Measurements from ENCODE around the gene PF4V1.
A peak's percentile ranks its signal among the peaks of the same experiment; 100 is the strongest.

Gene PF4V1

DNA sequence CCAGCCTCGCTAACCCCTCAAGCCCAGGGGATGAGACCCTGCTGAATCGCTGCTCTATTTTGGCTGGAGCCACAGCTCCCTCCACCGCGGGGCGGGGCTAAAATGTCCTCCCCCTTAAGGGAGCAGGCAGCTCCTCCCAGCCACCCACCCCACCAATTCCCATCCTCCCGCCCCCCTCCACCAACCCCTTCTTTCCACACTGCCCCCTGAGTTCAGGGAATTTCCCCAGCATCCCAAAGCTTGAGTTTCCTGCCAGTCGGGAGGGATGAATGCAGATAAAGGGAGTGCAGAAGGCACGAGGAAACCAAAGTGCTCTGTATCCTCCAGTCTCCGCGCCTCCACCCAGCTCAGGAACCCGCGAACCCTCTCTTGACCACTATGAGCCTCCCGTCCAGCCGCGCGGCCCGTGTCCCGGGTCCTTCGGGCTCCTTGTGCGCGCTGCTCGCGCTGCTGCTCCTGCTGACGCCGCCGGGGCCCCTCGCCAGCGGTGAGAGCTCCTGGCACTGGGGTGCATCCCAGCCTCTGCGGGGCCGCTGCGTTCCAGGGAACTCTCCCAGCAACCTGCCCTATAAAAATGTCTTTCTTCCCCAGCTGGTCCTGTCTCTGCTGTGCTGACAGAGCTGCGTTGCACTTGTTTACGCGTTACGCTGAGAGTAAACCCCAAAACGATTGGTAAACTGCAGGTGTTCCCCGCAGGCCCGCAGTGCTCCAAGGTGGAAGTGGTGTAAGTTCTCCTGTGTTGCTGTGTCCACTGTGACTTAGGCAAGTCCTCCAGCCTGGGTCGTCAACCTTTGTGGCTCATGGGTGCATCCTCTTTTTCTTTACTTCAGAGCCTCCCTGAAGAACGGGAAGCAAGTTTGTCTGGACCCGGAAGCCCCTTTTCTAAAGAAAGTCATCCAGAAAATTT, 16.5 kb upstream of the PF4V1 start, which contains the start of gene CXCL6:
Gene CXCL6 (plus strand): TSS at position 306 of the 907 bp plus-strand sequence. CDS start 73 bp downstream, at position 379.
- DNase-seq (ENCODE audit: insufficient read length, low spot score) (no peak), FAIRE-seq (no peak)
- TF ChIP-seq POLR2A (IDR thresholded peaks at IDR 0.05; ENCODE audit: low read depth, low read length): no peak

DNA sequence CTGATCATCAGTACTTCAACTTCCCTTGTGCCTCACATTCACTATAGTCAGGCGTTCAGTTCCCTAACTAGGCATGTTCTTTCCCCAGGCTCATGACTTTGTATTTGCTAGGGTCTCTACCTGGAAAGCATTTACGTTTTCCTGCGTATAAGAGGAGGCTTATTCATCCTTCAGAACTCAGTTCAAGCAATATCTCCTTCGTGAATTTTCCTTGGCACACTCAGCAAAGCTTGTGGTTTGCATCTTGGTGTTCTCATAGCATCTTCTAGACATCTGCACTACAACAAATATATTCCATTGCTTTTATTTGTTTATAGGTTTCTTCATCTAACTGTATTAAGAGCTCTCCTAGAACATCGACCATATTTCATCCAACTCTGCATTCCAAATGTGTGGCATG, 14.0 kb upstream of the PF4V1 start:
- DNase-seq (ENCODE audit: insufficient read length, low spot score) (no peak), FAIRE-seq (no peak)
- TF ChIP-seq POLR2A (IDR thresholded peaks at IDR 0.05; ENCODE audit: low read depth, low read length): no peak

DNA sequence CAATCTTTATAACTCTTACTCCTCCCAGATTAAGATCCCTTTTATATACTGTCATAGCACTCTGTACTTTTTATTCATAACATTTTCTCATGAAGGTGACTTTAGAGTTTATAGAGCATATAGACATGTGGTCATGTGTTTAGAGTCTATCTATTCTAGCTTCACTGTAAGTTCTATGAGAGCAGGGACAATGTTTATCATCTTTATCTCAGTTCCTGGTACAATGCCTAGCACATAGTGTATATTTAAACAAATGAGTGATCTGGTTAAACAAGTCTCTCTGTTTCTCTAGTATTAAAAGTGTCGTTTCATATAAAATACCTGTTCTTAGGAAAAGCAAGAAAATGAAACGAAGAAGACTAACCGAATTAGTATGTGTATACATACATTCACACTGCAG, 13.4 kb upstream of the PF4V1 start:
- no peak for FAIRE-seq
- no peak for DNase-seq (ENCODE audit: insufficient read length, low spot score)
- TF ChIP-seq POLR2A (IDR thresholded peaks at IDR 0.05; ENCODE audit: low read depth, low read length): no peak

DNA sequence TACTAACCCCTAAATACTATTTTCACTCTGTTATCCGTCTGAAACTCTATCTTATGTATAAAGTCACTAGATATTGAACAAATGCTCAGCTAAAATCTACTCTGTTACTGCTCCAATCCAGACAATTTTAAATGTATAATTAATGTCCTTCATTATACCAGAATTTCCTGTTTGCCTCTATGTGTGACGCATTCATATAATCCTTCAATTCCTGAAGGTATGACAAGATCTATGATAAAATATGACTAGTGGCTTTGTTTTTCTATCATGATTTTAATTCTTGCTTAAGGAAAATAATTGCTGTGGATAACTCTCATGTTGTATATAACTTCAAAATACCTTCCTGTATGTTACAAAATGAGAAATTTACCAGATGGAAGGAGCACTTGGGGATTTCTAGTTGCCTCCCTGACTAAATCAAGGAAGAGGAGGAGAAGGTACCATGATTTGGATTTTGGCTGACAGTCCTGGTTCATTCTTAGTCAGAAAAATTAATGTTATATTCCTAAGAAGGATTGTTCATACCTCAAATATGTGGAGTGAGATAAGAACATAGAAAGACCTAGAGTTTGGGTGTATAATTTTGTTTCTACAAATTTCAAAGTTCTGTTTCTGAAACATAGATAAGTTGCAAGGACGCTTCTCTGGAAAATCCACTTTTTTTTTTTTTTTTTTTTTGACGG, 11.7 kb upstream of the PF4V1 start:
- FAIRE-seq (no peak), DNase-seq (ENCODE audit: insufficient read length, low spot score) (no peak)
- TF ChIP-seq POLR2A (IDR thresholded peaks at IDR 0.05; ENCODE audit: low read depth, low read length): no peak

DNA sequence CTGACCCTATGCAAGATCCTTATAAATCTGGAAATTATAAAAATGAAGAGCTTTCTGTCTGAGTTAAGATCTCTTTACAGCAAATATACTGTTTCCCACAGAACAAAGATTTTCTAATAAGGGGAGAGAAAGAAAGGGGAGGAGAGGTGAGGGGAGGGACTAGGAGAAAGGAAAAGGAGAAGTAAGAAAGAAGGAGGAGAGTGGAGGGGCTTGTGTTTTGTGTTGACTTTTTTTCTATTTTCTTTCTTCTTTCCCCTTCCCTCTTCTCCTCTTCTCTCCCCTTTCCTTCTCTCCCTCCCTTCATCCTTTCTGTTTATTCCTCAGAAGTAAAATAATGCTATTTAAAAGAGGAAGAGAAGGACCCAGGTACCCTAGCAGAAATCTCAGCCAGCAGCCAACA, 10.4 kb upstream of the PF4V1 start:
- DNase-seq (ENCODE audit: insufficient read length, low spot score) (no peak), FAIRE-seq (no peak)
- TF ChIP-seq POLR2A (IDR thresholded peaks at IDR 0.05; ENCODE audit: low read depth, low read length): no peak

DNA sequence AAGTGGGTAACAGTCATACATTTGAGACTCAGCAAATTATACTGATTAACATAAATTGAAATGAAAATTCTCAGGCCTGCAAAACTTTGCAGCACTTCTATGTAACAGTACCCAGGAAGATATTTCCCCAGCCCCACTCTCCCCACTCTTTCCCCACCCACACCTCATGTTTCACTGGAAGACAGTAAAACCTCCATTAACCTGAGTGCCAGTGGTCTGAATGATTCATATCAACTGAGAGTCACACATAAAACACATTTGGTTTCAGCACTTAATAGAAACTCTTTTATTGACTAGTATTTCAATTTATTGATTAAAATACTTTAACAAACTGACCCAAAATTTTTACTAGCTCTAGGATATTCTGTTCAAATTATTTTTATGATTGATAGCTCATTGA, 9.7 kb upstream of the PF4V1 start:
- no peak for TF ChIP-seq POLR2A (IDR thresholded peaks at IDR 0.05; ENCODE audit: low read depth, low read length)
- FAIRE-seq: no peak
- DNase-seq (ENCODE audit: insufficient read length, low spot score): no peak

DNA sequence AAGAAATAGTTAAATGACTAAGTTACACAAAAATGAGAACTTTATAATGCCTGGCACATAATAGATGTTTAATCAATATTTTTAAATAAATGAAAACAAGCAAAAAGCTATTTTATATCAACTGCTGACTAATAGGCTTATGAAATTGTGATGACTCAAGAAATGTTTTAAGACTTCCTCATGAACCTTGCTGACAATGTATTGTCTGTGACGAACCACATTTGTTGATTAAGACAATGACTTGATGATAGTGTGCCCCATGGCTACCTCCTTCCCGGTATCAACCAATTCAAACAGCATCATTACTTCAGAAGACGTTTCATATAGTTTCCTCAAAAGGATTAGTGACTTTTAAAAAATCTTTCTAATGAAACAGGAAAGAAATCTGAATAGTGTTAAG, 8.8 kb upstream of the PF4V1 start:
- TF ChIP-seq POLR2A (IDR thresholded peaks at IDR 0.05; ENCODE audit: low read depth, low read length): no peak
- DNase-seq (ENCODE audit: insufficient read length, low spot score): no peak
- FAIRE-seq: peak; percentile 86

DNA sequence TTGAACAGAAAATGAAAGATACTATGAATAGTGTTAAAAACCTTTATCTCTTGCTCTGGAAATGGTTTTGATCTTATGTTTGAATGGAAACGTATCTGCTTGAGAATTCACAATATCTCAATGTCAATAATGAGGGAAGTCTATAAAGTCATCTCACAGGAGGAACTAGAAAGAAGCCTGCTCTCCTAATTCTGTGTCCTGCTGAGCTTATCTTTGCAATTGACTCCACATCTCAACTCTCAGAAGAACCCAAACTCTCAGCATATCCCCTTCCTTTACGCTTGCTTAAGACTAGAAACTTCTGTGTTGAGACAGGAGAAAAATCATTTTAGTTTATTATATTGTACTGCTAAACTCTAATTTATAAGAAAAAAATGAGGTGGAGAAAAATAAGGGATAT, 8.3 kb upstream of the PF4V1 start:
- no peak for FAIRE-seq

DNA sequence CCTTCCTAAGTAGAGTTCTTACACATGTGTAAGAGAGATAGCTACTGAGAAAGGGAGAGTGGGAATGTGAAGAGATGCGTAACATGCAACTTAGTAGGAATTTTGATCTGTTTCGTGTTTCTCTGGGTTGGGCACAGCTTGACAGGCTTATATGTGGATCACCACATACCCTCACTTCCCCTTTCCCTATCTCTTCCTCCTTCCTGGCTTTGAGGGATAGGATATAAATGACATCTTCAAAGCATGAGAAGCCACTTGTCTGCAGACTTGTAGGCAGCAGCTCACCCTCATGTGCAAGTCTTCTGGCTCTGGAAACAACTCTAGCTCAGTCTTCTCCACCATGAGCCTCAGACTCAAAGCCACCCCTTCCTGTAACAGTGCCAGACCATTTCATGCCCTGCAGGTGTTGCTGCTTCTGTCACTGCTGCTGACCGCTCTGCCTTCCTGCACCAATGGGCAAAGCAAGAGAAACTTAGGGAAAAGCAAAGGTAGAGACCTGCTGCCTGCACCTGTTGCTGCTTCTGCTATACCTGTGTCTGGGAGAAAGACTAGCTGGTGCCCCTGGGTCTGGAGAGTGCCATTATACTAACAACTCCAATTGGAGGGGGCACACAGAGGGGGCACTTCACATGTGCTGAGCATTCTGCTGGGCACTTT, 5.4 kb upstream of the PF4V1 start:
- TF ChIP-seq POLR2A (IDR thresholded peaks at IDR 0.05; ENCODE audit: low read depth, low read length): no peak
- FAIRE-seq (no peak), DNase-seq (ENCODE audit: insufficient read length, low spot score) (no peak)

More for the DNA sequence above, 8.3 kb upstream of the PF4V1 start:
- TF ChIP-seq POLR2A (IDR thresholded peaks at IDR 0.05; ENCODE audit: low read depth, low read length): no peak
- no peak for DNase-seq (ENCODE audit: insufficient read length, low spot score)

DNA sequence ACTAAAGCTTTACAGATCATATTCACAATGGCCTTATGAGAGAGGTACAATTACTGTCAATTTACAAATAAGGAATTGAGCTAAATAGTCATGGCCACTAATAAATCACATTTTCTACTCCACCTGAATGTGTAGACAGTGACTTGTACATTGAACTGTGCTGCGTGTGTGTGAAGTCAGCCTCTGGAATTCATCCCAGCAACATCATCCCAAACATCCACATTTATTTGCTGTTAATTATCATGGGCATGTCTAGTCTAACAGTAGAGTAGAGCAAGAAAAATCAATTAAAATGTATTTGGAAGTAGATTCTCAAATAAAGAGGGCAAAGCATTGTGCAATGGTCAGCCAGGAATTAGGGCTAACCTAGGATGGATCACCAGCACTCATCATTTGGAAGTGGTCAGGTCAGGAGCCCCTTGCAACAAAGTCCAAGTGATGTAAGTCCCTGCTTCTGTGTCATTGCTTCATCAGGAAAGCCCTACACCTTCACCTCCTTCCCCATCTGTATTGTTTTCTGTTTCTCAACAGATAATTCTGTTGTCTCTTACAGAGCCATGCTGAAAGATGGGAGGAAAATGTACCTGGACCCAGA, 4.8 kb upstream of the PF4V1 start:
- TF ChIP-seq POLR2A (IDR thresholded peaks at IDR 0.05; ENCODE audit: low read depth, low read length): no peak

DNA sequence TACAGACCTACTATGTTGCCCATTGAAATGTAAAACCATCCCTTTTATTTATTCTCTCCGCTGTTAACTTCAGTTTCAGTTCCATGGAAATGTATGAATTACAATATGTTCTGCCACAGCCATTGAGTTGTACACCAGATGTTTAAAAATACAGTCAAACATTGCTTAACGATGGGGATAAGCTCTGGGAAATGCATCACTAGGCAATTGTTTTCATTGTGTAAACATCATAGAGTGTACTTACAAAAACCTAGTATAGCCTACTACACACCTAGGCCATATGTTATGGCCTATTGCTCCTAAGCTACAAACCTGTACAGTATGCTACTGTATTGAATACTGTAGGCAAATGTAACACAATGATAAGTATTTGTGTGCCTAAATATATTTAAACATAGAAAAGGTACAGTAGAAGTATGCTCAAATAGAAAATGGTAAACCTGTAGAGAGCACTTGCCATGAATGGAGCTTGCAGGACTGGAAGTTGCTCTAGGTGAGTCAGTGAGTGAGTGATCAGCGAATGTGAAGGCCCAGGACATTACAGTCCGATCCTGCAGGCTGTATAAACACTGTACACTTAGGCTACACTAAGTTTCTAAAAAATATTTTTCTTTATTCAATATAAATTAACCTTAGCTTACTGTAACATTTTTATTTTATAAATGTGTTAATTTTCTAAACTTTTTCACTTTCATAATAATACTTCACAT, 2.7 kb upstream of the PF4V1 start:
- TF ChIP-seq POLR2A (IDR thresholded peaks at IDR 0.05; ENCODE audit: low read depth, low read length): no peak
- FAIRE-seq (no peak), DNase-seq (ENCODE audit: insufficient read length, low spot score) (no peak)

More for the DNA sequence above, 4.8 kb upstream of the PF4V1 start:
- DNase-seq (ENCODE audit: insufficient read length, low spot score) (no peak), FAIRE-seq (no peak)

DNA sequence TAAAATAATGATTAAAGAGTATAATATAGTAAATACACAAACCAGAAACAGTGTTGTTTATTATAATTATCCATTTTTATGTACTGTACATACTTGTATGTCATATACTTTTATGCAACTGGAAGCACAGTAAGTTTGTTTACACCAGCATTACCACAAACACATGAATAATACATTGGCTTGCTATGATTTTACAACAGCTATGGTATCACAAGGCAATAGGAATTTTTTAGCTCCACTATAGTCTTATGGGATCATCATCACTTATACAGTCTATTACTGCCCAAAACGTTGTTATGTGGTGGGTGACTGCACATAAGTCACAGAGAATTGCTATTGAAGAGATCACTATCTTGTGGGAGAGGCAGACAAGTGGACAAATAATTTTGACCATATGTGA, 1.8 kb upstream of the PF4V1 start:
- FAIRE-seq (no peak), DNase-seq (ENCODE audit: insufficient read length, low spot score) (no peak)
- no peak for TF ChIP-seq POLR2A (IDR thresholded peaks at IDR 0.05; ENCODE audit: low read depth, low read length)

DNA sequence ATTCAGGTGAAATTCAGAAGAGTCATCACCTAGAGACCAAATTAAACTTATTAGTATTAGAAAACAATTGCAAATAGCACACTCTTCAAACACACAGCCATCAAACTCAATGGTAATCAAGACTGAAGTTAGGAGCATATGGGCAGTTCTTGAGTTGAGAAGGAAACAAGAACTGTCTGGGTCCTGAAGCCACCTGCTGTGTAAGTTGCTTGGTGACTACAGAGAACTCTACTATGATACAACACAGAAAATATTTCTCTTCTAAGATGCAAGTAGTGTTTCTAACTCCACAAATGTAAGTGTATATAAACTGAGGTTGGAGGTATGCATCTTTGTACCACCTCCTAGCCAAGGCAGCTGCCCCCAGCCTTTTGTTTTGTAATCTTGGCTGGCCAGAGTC, 325 bp upstream of the PF4V1 start:
- TF ChIP-seq POLR2A (IDR thresholded peaks at IDR 0.05; ENCODE audit: low read depth, low read length): no peak
- DNase-seq (ENCODE audit: insufficient read length, low spot score) (no peak), FAIRE-seq (no peak)

Measured in H54 (cell line).